ENCODE measurements around the gene PAK6. TPM values are rescaled to one million over a fixed set of nuclear protein-coding genes. Genes with fewer than 3 reads are reported as not detected.

The PAK6 gene
- total RNA-seq, 2 donors from 2014 or later = not detected

- Mint-ChIP-seq H3K4me3 (no peak overlapping the region), H3K4me1 (peaks cover 15% of the 10 kb centered on the region), H3K36me3 (ENCODE audit: low read depth) (no peaks in the 10 kb centered on the region), H3K27me3 (peaks cover 22% of the 10 kb centered on the region), H3K27ac (no peak overlapping the region)
- no peaks in the 10 kb centered on the region for H3K9me3 ChIP-seq (ENCODE audit: control insufficient read depth, low read length, poor library complexity, severe bottlenecking)
- no peak for DNase-seq
- ATAC-seq = no peak
Measured at GRCh38 chr15:40312370-40313158, 73.7 kb downstream of the PAK6 start.

GRCh38 chr15:40313531-40314398 lies 74.9 kb downstream of the PAK6 start:
- Mint-ChIP-seq H3K27me3 (peaks cover 22% of the 10 kb centered on the region), H3K36me3 (ENCODE audit: low read depth) (no peaks in the 10 kb centered on the region), H3K27ac (no peak overlapping the region), H3K4me1 (peaks cover 14% of the 10 kb centered on the region), H3K4me3 (no peak overlapping the region)
- DNase-seq (no peak), ATAC-seq (no peak)
- no peaks in the 10 kb centered on the region for H3K9me3 ChIP-seq (ENCODE audit: control insufficient read depth, low read length, poor library complexity, severe bottlenecking)

GRCh38 chr15:40314723-40315276 lies 75.9 kb downstream of the PAK6 start:
- no peak for DNase-seq
- no peaks in the 10 kb centered on the region for H3K36me3 Mint-ChIP-seq (ENCODE audit: low read depth)
- peaks cover 23% of the 10 kb centered on the region for H3K27me3 Mint-ChIP-seq
- no peaks in the 10 kb centered on the region for H3K9me3 ChIP-seq (ENCODE audit: control insufficient read depth, low read length, poor library complexity, severe bottlenecking)
- no peak overlapping the region for H3K27ac Mint-ChIP-seq
- no peak for ATAC-seq
- peaks cover 5% of the 10 kb centered on the region for H3K4me1 Mint-ChIP-seq
- no peak overlapping the region for H3K4me3 Mint-ChIP-seq

GRCh38 chr15:40316931-40317330 lies 78.1 kb downstream of the PAK6 start:
- H3K27ac Mint-ChIP-seq = peak overlapping the region; percentile 67
- no peak for ATAC-seq
- no peaks in the 10 kb centered on the region for H3K36me3 Mint-ChIP-seq (ENCODE audit: low read depth)
- H3K9me3 ChIP-seq (ENCODE audit: control insufficient read depth, low read length, poor library complexity, severe bottlenecking) = no peaks in the 10 kb centered on the region
- H3K4me1 Mint-ChIP-seq = peaks cover 10% of the 10 kb centered on the region
- no peak for DNase-seq
- H3K27me3 Mint-ChIP-seq = peaks cover 30% of the 10 kb centered on the region
- no peak overlapping the region for H3K4me3 Mint-ChIP-seq

- H3K4me1 Mint-ChIP-seq = peaks cover 13% of the 10 kb centered on the region
- no peak overlapping the region for H3K4me3 Mint-ChIP-seq
- H3K27me3 Mint-ChIP-seq = peaks cover 30% of the 10 kb centered on the region
- no peaks in the 10 kb centered on the region for H3K36me3 Mint-ChIP-seq (ENCODE audit: low read depth)
- no peaks in the 10 kb centered on the region for H3K9me3 ChIP-seq (ENCODE audit: control insufficient read depth, low read length, poor library complexity, severe bottlenecking)
- DNase-seq = no peak
- H3K27ac Mint-ChIP-seq = peak overlapping the region; percentile 67
- ATAC-seq = no peak
Measured at GRCh38 chr15:40317580-40317979, 78.7 kb downstream of the PAK6 start.

GRCh38 chr15:40320409-40320808 lies 81.5 kb downstream of the PAK6 start:
- peak overlapping the region; percentile 34 for H3K27ac Mint-ChIP-seq
- H3K9me3 ChIP-seq (ENCODE audit: control insufficient read depth, low read length, poor library complexity, severe bottlenecking) = no peaks in the 10 kb centered on the region
- no peak overlapping the region for H3K4me3 Mint-ChIP-seq
- ATAC-seq = no peak
- no peaks in the 10 kb centered on the region for H3K36me3 Mint-ChIP-seq (ENCODE audit: low read depth)
- H3K4me1 Mint-ChIP-seq = peaks cover 17% of the 10 kb centered on the region
- DNase-seq = no peak
- H3K27me3 Mint-ChIP-seq = peaks cover 28% of the 10 kb centered on the region

GRCh38 chr15:40320931-40321371 lies 82.1 kb downstream of the PAK6 start:
- peak in 1 of 3 donors; percentile 27 for DNase-seq
- Mint-ChIP-seq H3K4me1 (peaks cover 18% of the 10 kb centered on the region), H3K4me3 (peak overlapping the region; percentile 57), H3K36me3 (ENCODE audit: low read depth) (no peaks in the 10 kb centered on the region), H3K27ac (peak overlapping the region; percentile 21), H3K27me3 (peaks cover 22% of the 10 kb centered on the region)
- peak; percentile 29 for ATAC-seq
- H3K9me3 ChIP-seq (ENCODE audit: control insufficient read depth, low read length, poor library complexity, severe bottlenecking) = no peaks in the 10 kb centered on the region

GRCh38 chr15:40322531-40323238 lies 83.8 kb downstream of the PAK6 start:
- no peaks in the 10 kb centered on the region for H3K9me3 ChIP-seq (ENCODE audit: control insufficient read depth, low read length, poor library complexity, severe bottlenecking)
- peaks cover 8% of the 10 kb centered on the region for H3K27me3 Mint-ChIP-seq
- peak overlapping the region; percentile 24 for H3K27ac Mint-ChIP-seq
- no peaks in the 10 kb centered on the region for H3K36me3 Mint-ChIP-seq (ENCODE audit: low read depth)
- peak overlapping the region; percentile 88 for H3K4me3 Mint-ChIP-seq
- DNase-seq (no peak), ATAC-seq (peak; percentile 0)
- peaks cover 19% of the 10 kb centered on the region for H3K4me1 Mint-ChIP-seq

GRCh38 chr15:40323239-40323952 lies 84.5 kb downstream of the PAK6 start, which contains the start of gene INAFM2:
Gene INAFM2, plus strand, starts transcription at chr15:40323692. Its CDS starts 364 bp downstream, at chr15:40324056.
- peaks cover 19% of the 10 kb centered on the region for H3K4me1 Mint-ChIP-seq
- H3K9me3 ChIP-seq (ENCODE audit: control insufficient read depth, low read length, poor library complexity, severe bottlenecking) = no peaks in the 10 kb centered on the region
- H3K36me3 Mint-ChIP-seq (ENCODE audit: low read depth) = no peaks in the 10 kb centered on the region
- peaks cover 8% of the 10 kb centered on the region for H3K27me3 Mint-ChIP-seq
- H3K27ac Mint-ChIP-seq = peak within 1 kb of the TSS; percentile 62
- peak; percentile 76 to 87 (median 87) for DNase-seq
- ATAC-seq = peak; percentile 91
- H3K4me3 Mint-ChIP-seq = peak within 1 kb of the TSS; percentile 88

- DNase-seq = peak in 1 of 3 donors; percentile 23
- H3K9me3 ChIP-seq (ENCODE audit: control insufficient read depth, low read length, poor library complexity, severe bottlenecking) = no peaks in the 10 kb centered on the region
Measured at GRCh38 chr15:40323953-40324937, 85.4 kb downstream of the PAK6 start.

GRCh38 chr15:40325188-40325587 lies 86.3 kb downstream of the PAK6 start:
- ATAC-seq = no peak
- H3K4me1 Mint-ChIP-seq = peaks cover 24% of the 10 kb centered on the region
- H3K27me3 Mint-ChIP-seq = peaks cover 2% of the 10 kb centered on the region
- H3K36me3 Mint-ChIP-seq (ENCODE audit: low read depth) = no peaks in the 10 kb centered on the region
- no peak for DNase-seq
- H3K27ac Mint-ChIP-seq = peak overlapping the region; percentile 62
- peak overlapping the region; percentile 86 for H3K4me3 Mint-ChIP-seq
- no peaks in the 10 kb centered on the region for H3K9me3 ChIP-seq (ENCODE audit: control insufficient read depth, low read length, poor library complexity, severe bottlenecking)

More at GRCh38 chr15:40323953-40324937, 85.4 kb downstream of the PAK6 start:
- Mint-ChIP-seq H3K36me3 (ENCODE audit: low read depth) (no peaks in the 10 kb centered on the region), H3K4me3 (peak overlapping the region; percentile 86), H3K27ac (peak overlapping the region; percentile 62), H3K27me3 (peaks cover 8% of the 10 kb centered on the region), H3K4me1 (peaks cover 24% of the 10 kb centered on the region)
- ATAC-seq = no peak
